Kidney epithelial cell (primary cell): Measurements from ENCODE around the gene EMC8. TPM values are rescaled to one million over a fixed set of nuclear protein-coding genes. Genes with fewer than 3 reads are reported as not detected.
"Not testable (repeated sequence)": the region's sequence is repeated elsewhere in the genome, so short reads cannot be mapped to it uniquely, and the experiment has no call there.

Experiments used
- DNase-seq: peaks from one replicate; pipeline ENCODE4 v3.0.0-alpha.2; 2010; ENCODE audit warnings: low read depth
- H3K27me3 ChIP-seq: 2 replicates; pipeline ENCODE4 v1.6.0; 2011; ENCODE audit warnings: low read length; ENCODE audit not compliant: control insufficient read depth, insufficient read depth
- H3K36me3 ChIP-seq: 2 replicates; pipeline ENCODE4 v1.5.1; 2011; ENCODE audit warnings: low read length; ENCODE audit not compliant: control insufficient read depth, insufficient read depth
- H3K4me3 ChIP-seq: 2 replicates; pipeline ENCODE4 v1.5.1; 2011; ENCODE audit warnings: low read depth, mild to moderate bottlenecking, control low read depth, low read length
- total RNA-seq: library from RNA; depleted of rRNA; stranded (reverse); fragments of >200 nt; gene quantifications from 2 replicates; pipeline ENCODE4 v1.2.3, GENCODE V29; 2015
- TF ChIP-seq, protein P1 (sequence below): IDR thresholded peaks from 2 replicates; pipeline ENCODE4 v1.5.1; 2011; ENCODE audit warnings: mild to moderate bottlenecking, moderate library complexity, low read length, control low read depth, inconsistent platforms; ENCODE audit not compliant: insufficient read depth, poor library complexity, severe bottlenecking

Gene EMC8
- total RNA-seq, 1 donor from 2014 or later, result 60.7 TPM

DNA sequence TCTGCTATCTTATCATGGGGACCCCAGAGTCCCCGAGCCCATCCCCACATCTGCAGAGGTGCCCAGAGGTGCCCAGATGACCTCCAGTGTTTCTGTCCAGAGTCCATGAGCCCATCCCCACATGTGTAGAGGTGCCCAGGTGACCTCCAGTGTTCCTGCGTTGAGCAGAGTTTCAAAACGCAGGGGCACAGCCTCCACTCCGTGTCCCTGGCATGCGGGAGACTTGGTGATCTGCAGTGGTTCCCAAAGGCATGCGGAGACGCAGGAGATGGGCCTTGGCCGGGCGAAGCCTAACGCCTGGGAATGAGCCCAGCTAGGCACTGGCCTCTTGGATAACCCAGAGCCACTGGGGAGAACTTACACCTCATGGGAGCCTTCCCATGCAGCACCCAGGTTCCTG is 41.5 kb upstream of the EMC8 start:
- DNase-seq, result no peak
- Histone ChIP-seq H3K4me3 (no peak overlapping the region), H3K36me3 (no peaks in the 10 kb centered on the region), H3K27me3 (peaks cover 7% of the 10 kb centered on the region)
- TF ChIP-seq, protein P1, sequence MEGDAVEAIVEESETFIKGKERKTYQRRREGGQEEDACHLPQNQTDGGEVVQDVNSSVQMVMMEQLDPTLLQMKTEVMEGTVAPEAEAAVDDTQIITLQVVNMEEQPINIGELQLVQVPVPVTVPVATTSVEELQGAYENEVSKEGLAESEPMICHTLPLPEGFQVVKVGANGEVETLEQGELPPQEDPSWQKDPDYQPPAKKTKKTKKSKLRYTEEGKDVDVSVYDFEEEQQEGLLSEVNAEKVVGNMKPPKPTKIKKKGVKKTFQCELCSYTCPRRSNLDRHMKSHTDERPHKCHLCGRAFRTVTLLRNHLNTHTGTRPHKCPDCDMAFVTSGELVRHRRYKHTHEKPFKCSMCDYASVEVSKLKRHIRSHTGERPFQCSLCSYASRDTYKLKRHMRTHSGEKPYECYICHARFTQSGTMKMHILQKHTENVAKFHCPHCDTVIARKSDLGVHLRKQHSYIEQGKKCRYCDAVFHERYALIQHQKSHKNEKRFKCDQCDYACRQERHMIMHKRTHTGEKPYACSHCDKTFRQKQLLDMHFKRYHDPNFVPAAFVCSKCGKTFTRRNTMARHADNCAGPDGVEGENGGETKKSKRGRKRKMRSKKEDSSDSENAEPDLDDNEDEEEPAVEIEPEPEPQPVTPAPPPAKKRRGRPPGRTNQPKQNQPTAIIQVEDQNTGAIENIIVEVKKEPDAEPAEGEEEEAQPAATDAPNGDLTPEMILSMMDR, result no peak

DNA sequence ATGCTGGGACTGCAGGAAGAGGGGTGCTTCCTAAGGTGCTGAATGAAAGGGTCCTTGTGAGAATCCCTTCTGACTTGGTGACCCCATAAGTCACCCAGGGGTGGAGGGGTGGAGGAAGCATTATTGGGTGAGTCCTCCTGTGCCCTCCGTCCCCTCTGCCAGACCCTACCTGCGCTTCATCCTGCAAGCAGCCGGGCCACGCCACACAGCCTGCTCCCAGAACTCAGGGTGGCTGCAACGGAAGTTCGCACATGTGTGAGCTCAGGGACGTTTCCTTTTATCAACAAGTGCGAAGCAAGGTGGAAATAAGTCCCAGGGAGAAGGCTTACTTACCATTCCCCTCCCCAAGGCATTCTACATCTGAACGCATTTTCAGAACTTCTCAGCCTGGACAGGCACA is 41.1 kb upstream of the EMC8 start:
- Histone ChIP-seq H3K27me3 (peaks cover 7% of the 10 kb centered on the region), H3K36me3 (no peaks in the 10 kb centered on the region), H3K4me3 (no peak overlapping the region)
- no peak for DNase-seq
- TF ChIP-seq, protein P1, result no peak

DNA sequence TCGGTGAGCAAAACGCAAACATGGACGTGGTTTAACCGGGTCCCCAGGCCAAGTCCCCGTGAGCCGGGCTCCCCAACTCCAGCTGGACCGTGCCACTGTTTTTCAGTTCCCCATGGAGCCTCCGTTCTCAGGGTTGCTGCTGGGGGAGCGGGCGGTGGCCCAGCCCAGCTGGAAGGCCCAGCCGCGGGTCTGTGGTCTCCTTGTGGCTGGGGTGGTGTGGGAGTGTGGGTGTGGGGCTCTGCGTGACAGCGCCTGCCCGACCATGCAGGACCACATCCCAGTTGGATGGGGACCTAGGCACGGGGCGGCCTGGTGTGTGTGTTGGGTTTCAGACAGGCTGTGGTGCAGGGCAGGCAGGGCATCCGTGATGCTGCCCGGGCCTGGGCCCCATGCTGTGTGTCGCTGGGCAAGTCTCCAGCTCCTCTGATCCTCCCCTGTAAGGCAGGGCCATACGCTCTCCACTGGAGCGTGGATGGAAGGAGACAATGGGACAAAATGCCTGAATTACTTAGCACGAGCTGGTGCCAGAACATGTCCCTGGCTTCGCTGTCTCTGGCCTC is 40.4 kb upstream of the EMC8 start:
- DNase-seq, result no peak
- Histone ChIP-seq H3K36me3 (no peaks in the 10 kb centered on the region), H3K4me3 (no peak overlapping the region), H3K27me3 (peaks cover 7% of the 10 kb centered on the region)
- TF ChIP-seq, protein P1, result no peak

DNA sequence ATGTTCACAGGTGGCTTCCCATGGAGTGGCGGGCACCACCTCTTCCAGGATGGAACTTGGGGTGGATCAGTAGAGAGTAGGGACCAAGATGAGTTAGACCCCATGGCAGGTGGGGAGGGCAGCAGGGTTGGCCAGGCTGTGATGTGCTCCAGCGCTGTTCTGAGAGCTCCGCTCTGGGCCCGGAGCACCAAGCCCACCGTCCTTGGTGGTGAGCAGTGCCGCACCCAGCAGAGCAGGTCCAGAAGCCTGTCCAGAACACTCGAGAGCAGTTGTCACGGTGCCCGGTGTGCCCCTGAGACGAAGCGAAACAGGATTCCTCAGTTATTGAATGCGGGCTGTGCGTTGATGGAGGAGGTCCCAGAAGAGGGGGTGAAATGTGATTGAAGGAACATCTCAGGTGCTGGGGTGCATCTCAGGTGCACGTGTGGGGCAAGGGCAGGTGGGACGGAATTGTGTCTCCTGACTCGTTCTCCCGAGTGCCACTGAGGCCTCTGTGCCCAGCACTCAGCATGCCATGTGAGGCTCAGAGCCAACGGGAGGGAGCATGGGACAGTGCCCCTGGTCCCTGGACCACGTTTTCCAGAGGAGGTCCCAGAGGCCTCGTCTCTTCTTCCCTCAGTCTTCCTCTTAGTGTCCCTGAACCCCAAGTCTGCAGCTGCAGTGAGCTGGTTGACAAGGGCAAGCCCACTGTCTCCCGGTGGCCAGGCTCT is 39.7 kb upstream of the EMC8 start:
- no peak for DNase-seq
- peaks cover 7% of the 10 kb centered on the region for H3K27me3 ChIP-seq
- H3K4me3 ChIP-seq, result no peak overlapping the region
- no peaks in the 10 kb centered on the region for H3K36me3 ChIP-seq
- TF ChIP-seq, protein P1, result no peak

DNA sequence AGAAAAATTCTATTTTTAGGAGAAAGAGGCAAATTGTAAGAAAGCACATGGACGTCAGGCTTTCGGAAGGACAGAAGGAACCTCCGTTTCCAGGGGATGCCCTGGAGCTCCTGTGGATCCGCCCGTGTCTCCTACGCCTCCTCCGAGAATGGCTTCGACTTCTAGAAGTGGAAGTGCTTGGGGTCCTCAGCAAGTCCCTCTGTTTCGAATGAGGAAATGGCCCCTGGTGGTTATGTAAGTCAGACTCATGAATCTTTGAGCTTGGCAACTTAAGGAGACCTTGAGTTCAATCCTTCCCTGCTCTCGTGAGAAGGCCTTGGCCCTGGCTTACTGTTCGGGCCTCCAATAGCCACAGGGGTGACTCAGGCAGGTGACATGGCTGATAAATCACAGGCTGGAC is 39.0 kb upstream of the EMC8 start:
- Histone ChIP-seq H3K4me3 (no peak overlapping the region), H3K27me3 (peaks cover 8% of the 10 kb centered on the region), H3K36me3 (no peaks in the 10 kb centered on the region)
- TF ChIP-seq, protein P1, result no peak
- no peak for DNase-seq

DNA sequence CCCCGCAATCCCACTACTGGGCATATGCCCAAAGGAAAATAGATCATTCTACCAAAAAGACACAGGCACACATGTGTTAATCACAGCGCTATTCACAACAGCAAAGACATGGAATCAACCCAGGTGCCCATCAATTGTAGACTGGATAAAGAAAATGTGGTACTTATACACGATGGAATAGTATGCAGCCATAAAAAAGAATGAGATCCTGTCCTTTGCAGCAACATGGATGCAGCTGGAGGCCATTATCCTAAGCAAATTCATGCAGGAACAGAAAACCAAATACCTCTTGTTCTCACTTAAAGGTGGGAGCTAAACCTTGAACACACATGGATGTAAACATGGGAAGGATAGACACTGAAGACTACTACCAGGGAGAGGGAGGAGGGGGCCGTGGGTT is 38.3 kb upstream of the EMC8 start:
- not testable (repeated sequence) for DNase-seq

More for the DNA sequence above, 38.3 kb upstream of the EMC8 start:
- not testable (repeated sequence) for H3K36me3 ChIP-seq, H3K4me3 ChIP-seq
- H3K27me3 ChIP-seq, result peaks cover 12% of the 10 kb centered on the region
